CD4-positive, CD25-positive, alpha-beta regulatory T cell (primary cell): ENCODE measurements around the gene CCDC120. TPM values are rescaled to one million over a fixed set of nuclear protein-coding genes. Genes with fewer than 3 reads are reported as not detected.

Experiments
- ATAC-seq, 2 donors: fragments of 150-1000 bp; cut with Tn5 transposase; one replicate each; pipeline ENCODE4 v1.10.0; 2021; ENCODE audit warnings: low read depth in 2 of 2, moderate number of reproducible peaks in 2 of 2, moderate library complexity in 1 of 2
- DNase-seq, 3 donors: peaks; one replicate each; pipeline versions ENCODE4 v3.0.0 to v3.0.0-alpha.2; 2012 to 2022; ENCODE audit warnings: mixed read lengths in 1 of 3
- H3K27ac ChIP-seq: one replicate; pipeline ENCODE4 v1.7.0; 2013; ENCODE audit warnings: mild to moderate bottlenecking, low read length; ENCODE audit not compliant: insufficient read depth, poor library complexity, severe bottlenecking
- H3K27me3 ChIP-seq: one replicate; pipeline ENCODE4 v1.7.0; 2013; ENCODE audit warnings: low read length; ENCODE audit not compliant: control insufficient read depth, insufficient read depth
- H3K36me3 ChIP-seq: one replicate; pipeline ENCODE4 v1.7.0; 2013; ENCODE audit warnings: mild to moderate bottlenecking, low read length, moderate library complexity; ENCODE audit not compliant: control insufficient read depth, insufficient read depth
- H3K4me1 ChIP-seq: 2 replicates; pipeline ENCODE4 v1.7.0; 2013; ENCODE audit warnings: mild to moderate bottlenecking, low read length; ENCODE audit not compliant: insufficient read depth, control insufficient read depth, poor library complexity, severe bottlenecking
- H3K4me3 ChIP-seq: one replicate; pipeline ENCODE4 v1.7.0; 2013; ENCODE audit warnings: low read depth, mild to moderate bottlenecking, low read length, moderate library complexity
- H3K9me3 ChIP-seq, 2 experiments: 1 replicate in 1 of 2; 2 replicates in 1 of 2; pipeline ENCODE4 v1.7.0; 2013; ENCODE audit warnings: low read length in 2 of 2, mild to moderate bottlenecking in 1 of 2, moderate library complexity in 1 of 2; ENCODE audit not compliant: control insufficient read depth in 2 of 2
- H3K27ac Mint-ChIP-seq, 3 donors: one replicate each; pipeline ENCODE4 v1.8.0; 2020 to 2022; ENCODE audit warnings: mild to moderate bottlenecking in 3 of 3, mixed read lengths in 3 of 3, moderate library complexity in 2 of 3
- H3K27me3 Mint-ChIP-seq: one replicate; pipeline ENCODE4 v1.8.0; 2022; ENCODE audit warnings: mild to moderate bottlenecking, mixed read lengths
- H3K36me3 Mint-ChIP-seq: one replicate; pipeline ENCODE4 v1.8.0; 2020; ENCODE audit warnings: mixed read lengths
- H3K4me1 Mint-ChIP-seq, 4 donors: one replicate each; pipeline ENCODE4 v1.8.0; 2020 to 2022; ENCODE audit warnings: mixed read lengths in 4 of 4, mild to moderate bottlenecking in 1 of 4
- H3K4me3 Mint-ChIP-seq, 4 donors: one replicate each; pipeline ENCODE4 v1.8.0; 2020 to 2022; ENCODE audit warnings: mild to moderate bottlenecking in 4 of 4, mixed read lengths in 4 of 4, moderate library complexity in 3 of 4
- H3K9me3 Mint-ChIP-seq, 7 donors: one replicate each; pipeline ENCODE4 v1.8.0; 2020 to 2022; ENCODE audit warnings: mixed read lengths in 7 of 7, mild to moderate bottlenecking in 3 of 7, moderate library complexity in 2 of 7
- polyA plus RNA-seq, 4 donors: library from polyadenylated mRNA; unstranded; fragments of 300-500 nt; fragmentation: Illumina TruSeq; gene quantifications; one replicate each; pipeline ENCODE4 v1.2.3, GENCODE V29; 2021
- total RNA-seq: library from RNA; stranded (reverse); gene quantifications from one replicate; pipeline ENCODE4 v1.2.3, GENCODE V29; 2022

Gene CCDC120
- total and polyA plus RNA-seq, 5 donors from 2014 or later, result 0.13 to 10.2 (median 0.31) TPM

GRCh38 chrX:49054073-49054762, 4.6 kb upstream of the CCDC120 start:
- DNase-seq (no peak), ATAC-seq (no peak)
- Histone ChIP-seq H3K36me3 (no peaks in the 10 kb centered on the region), H3K4me1 (peaks cover 6% of the 10 kb centered on the region), H3K27me3 (no peaks in the 10 kb centered on the region), H3K9me3 (no peaks in the 10 kb centered on the region), H3K27ac (peak overlapping the region; percentile 81), H3K4me3 (peak overlapping the region; percentile 53)
- Mint-ChIP-seq H3K9me3 (peaks cover 0 to 1% (median 0%) of the 10 kb centered on the region in 7 donors), H3K27me3 (no peaks in the 10 kb centered on the region), H3K27ac (peak overlapping the region; percentile 89 to 92 (median 90)), H3K4me1 (peaks cover 0 to 26% (median 12%) of the 10 kb centered on the region in 4 donors), H3K4me3 (peak overlapping the region; percentile 54 to 93 (median 86)), H3K36me3 (peaks cover 3% of the 10 kb centered on the region)

DNA sequence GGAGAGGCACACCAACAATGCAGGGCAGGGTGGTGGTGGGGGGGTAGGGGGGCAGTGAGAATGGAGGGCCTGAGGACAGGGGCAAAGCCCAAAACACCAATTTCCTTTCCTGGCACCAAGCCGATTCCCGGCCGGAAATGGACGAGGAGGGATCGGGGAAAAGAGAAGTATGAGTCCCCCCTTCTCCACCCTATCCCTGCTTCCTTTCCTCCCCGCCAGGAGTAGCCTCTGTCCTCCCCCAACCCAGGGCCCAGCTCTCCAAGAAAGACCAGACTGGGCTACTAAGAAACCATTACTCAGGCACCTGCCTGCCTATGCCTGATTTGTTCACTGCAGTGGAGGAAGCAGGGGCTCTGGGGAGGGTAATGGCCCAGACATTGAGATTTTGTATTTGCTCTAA, 402 bp downstream of the CCDC120 start:
- Mint-ChIP-seq H3K36me3 (no peaks in the 10 kb centered on the region), H3K9me3 (peaks cover 0 to 2% (median 0%) of the 10 kb centered on the region in 7 donors), H3K27me3 (no peaks in the 10 kb centered on the region), H3K4me3 (no peak overlapping the region), H3K27ac (no peak overlapping the region), H3K4me1 (peaks cover 0 to 17% (median 6%) of the 10 kb centered on the region in 4 donors)
- H3K27me3 ChIP-seq, result no peaks in the 10 kb centered on the region
- H3K9me3 ChIP-seq, result no peaks in the 10 kb centered on the region
- H3K27ac ChIP-seq, result no peak overlapping the region
- H3K36me3 ChIP-seq, result no peaks in the 10 kb centered on the region
- H3K4me1 ChIP-seq, result peaks cover 1% of the 10 kb centered on the region
- H3K4me3 ChIP-seq, result no peak overlapping the region
- DNase-seq (no peak), ATAC-seq (no peak)

DNA sequence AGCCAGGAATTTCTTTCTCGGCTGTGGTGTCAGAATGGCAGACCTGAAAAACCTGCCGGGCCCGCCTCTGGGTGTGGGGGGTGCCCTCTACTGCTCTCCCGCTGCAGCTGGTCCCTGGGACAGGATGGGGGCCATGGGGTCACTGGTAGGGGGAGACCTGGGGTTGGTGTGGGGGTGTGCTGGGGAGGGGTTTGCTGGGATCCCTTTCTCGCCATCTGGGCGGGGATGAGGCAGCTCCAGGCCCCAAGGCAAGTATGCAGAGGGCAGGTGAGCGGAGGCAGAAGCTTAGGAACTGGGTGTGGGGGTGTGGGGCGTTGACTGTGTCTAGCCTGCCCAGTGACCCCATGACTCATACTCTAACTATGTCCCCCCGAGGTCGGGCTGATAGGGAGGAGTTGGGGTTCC, 884 bp downstream of the CCDC120 start:
- peaks cover 0 to 13% (median 4%) of the 10 kb centered on the region in 4 donors for H3K4me1 Mint-ChIP-seq
- Histone ChIP-seq H3K9me3 (no peaks in the 10 kb centered on the region), H3K36me3 (no peaks in the 10 kb centered on the region), H3K4me1 (no peaks in the 10 kb centered on the region), H3K27me3 (no peaks in the 10 kb centered on the region), H3K4me3 (no peak overlapping the region), H3K27ac (no peak overlapping the region)
- DNase-seq (no peak), ATAC-seq (no peak)
- no peaks in the 10 kb centered on the region for H3K27me3 Mint-ChIP-seq
- H3K9me3 Mint-ChIP-seq, result peaks cover 0 to 2% (median 0%) of the 10 kb centered on the region in 7 donors
- no peaks in the 10 kb centered on the region for H3K36me3 Mint-ChIP-seq
- H3K27ac Mint-ChIP-seq, result peak overlapping the region in 1 of 3 donors; percentile 14
- H3K4me3 Mint-ChIP-seq, result no peak overlapping the region

GRCh38 chrX:49060914-49061313, 2.1 kb downstream of the CCDC120 start:
- no peak overlapping the region for H3K27ac ChIP-seq
- ATAC-seq, result no peak
- no peaks in the 10 kb centered on the region for H3K9me3 ChIP-seq
- Mint-ChIP-seq H3K36me3 (no peaks in the 10 kb centered on the region), H3K4me1 (peaks cover 0 to 1% (median under 1%) of the 10 kb centered on the region in 4 donors), H3K27me3 (no peaks in the 10 kb centered on the region), H3K4me3 (no peak overlapping the region), H3K9me3 (peaks cover 0 to 2% (median 0%) of the 10 kb centered on the region in 7 donors), H3K27ac (peak overlapping the region in 1 of 3 donors; percentile 59)
- no peaks in the 10 kb centered on the region for H3K27me3 ChIP-seq
- H3K4me3 ChIP-seq, result no peak overlapping the region
- no peaks in the 10 kb centered on the region for H3K36me3 ChIP-seq
- no peaks in the 10 kb centered on the region for H3K4me1 ChIP-seq
- DNase-seq, result no peak

DNA sequence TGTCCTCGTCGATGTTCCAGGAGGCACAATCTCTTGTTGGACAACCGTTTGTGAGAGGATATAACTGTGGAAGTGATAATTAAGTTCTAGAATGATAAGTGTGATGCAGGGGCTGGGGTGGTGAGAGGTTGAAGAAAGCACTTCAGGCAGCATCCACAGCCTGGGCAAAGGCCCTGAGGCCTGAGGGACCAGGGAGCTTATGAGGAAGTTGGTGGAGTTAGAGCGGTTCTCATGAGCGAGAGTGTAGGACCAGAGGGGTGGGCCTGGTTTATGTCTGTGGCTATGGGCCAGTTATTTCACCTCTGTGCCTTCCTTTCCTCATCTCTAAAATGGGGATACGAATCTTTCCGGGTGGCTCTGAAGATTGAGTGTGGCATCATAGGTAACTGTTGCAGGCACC, 2.7 kb downstream of the CCDC120 start:
- ATAC-seq (no peak), DNase-seq (no peak)
- no peaks in the 10 kb centered on the region for H3K9me3 ChIP-seq
- no peak overlapping the region for H3K27ac ChIP-seq
- H3K36me3 ChIP-seq, result no peaks in the 10 kb centered on the region
- no peak overlapping the region for H3K27ac Mint-ChIP-seq
- no peaks in the 10 kb centered on the region for H3K36me3 Mint-ChIP-seq
- no peaks in the 10 kb centered on the region for H3K27me3 Mint-ChIP-seq
- no peaks in the 10 kb centered on the region for H3K4me1 ChIP-seq
- peaks cover 0 to under 1% (median 0%) of the 10 kb centered on the region in 4 donors for H3K4me1 Mint-ChIP-seq
- H3K27me3 ChIP-seq, result no peaks in the 10 kb centered on the region
- H3K4me3 Mint-ChIP-seq, result no peak overlapping the region
- peaks cover 0 to 2% (median 0%) of the 10 kb centered on the region in 7 donors for H3K9me3 Mint-ChIP-seq
- H3K4me3 ChIP-seq, result no peak overlapping the region

DNA sequence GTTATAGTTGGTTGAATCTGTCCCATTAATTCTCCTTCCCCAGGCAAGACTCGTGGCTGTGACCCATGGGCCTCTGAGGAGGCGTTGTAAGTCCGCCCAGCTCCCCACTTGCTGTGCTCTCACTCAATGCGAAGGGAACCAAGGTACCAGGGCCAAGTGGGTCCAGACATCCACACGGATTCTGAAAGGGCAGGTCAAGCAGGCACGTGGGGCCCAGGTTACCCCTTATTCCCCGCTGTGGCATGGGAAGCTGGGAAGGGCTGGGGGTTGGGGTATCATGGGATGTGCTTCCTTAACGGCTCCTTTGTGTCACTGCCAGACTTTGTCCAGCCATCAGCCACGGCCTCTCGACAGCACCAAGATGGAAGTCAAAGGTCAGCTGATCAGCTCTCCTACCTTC, 3.1 kb downstream of the CCDC120 start:
- no peak overlapping the region for H3K4me3 Mint-ChIP-seq
- H3K36me3 Mint-ChIP-seq, result no peaks in the 10 kb centered on the region
- DNase-seq (no peak), ATAC-seq (no peak)
- H3K27me3 Mint-ChIP-seq, result no peaks in the 10 kb centered on the region
- no peaks in the 10 kb centered on the region for H3K36me3 ChIP-seq
- H3K4me3 ChIP-seq, result no peak overlapping the region
- peaks cover 0 to 2% (median 0%) of the 10 kb centered on the region in 7 donors for H3K9me3 Mint-ChIP-seq
- H3K27ac Mint-ChIP-seq, result peak overlapping the region in 1 of 3 donors; percentile 79
- H3K27me3 ChIP-seq, result no peaks in the 10 kb centered on the region
- no peak overlapping the region for H3K27ac ChIP-seq
- no peaks in the 10 kb centered on the region for H3K9me3 ChIP-seq
- H3K4me1 Mint-ChIP-seq, result peaks cover 0 to 2% (median 0%) of the 10 kb centered on the region in 4 donors
- no peaks in the 10 kb centered on the region for H3K4me1 ChIP-seq

DNA sequence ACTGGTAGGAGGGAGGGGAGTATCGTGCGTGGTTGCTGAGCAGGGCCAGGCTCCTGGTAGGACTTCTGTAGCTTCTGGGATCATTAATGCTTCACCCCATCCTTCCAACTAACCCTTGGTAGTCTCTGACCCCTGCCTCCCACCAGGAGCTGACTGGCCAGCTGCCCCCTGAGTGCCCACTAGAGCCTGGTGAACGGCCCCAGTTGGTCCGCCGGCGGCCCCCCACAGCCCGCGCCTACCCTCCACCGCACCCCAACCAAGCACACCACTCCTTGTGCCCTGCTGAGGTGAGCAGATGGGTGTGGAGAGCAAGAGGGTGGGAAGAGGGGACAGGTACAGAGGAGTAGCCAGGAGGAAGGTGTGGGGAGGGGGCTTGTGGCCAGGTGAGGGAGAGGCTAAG, 4.9 kb downstream of the CCDC120 start:
- H3K4me3 ChIP-seq, result no peak overlapping the region
- Mint-ChIP-seq H3K27me3 (no peaks in the 10 kb centered on the region), H3K36me3 (no peaks in the 10 kb centered on the region), H3K4me3 (no peak overlapping the region), H3K27ac (no peak overlapping the region), H3K9me3 (peaks cover 0 to 2% (median 0%) of the 10 kb centered on the region in 7 donors), H3K4me1 (peaks cover 0 to 2% (median 0%) of the 10 kb centered on the region in 4 donors)
- H3K27ac ChIP-seq, result no peak overlapping the region
- ATAC-seq, result no peak
- no peaks in the 10 kb centered on the region for H3K4me1 ChIP-seq
- DNase-seq, result no peak
- no peaks in the 10 kb centered on the region for H3K9me3 ChIP-seq
- no peaks in the 10 kb centered on the region for H3K36me3 ChIP-seq
- H3K27me3 ChIP-seq, result no peaks in the 10 kb centered on the region

DNA sequence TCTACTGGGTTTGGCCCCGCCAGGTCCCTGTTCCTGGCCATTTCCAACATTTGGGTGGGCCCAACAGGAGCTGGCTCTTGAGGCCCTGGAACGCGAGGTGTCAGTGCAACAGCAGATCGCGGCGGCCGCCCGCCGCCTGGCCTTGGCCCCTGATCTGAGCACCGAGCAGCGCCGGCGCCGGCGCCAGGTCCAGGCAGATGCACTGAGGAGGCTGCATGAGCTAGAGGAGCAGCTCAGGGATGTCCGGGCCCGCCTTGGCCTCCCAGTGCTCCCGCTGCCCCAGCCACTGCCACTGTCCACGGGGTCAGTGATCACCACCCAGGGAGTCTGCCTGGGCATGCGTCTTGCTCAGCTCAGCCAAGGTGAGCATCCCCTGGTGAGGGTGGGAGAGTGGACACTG, 5.5 kb downstream of the CCDC120 start:
- no peak overlapping the region for H3K27ac ChIP-seq
- Mint-ChIP-seq H3K27ac (peak overlapping the region in 1 of 3 donors; percentile 94), H3K4me1 (peaks cover 0 to 2% (median 0%) of the 10 kb centered on the region in 4 donors), H3K9me3 (peaks cover 0 to 2% (median 0%) of the 10 kb centered on the region in 7 donors), H3K4me3 (no peak overlapping the region), H3K27me3 (no peaks in the 10 kb centered on the region), H3K36me3 (no peaks in the 10 kb centered on the region)
- DNase-seq, result no peak
- H3K4me1 ChIP-seq, result no peaks in the 10 kb centered on the region
- no peak for ATAC-seq
- H3K27me3 ChIP-seq, result no peaks in the 10 kb centered on the region
- no peaks in the 10 kb centered on the region for H3K9me3 ChIP-seq
- no peaks in the 10 kb centered on the region for H3K36me3 ChIP-seq
- no peak overlapping the region for H3K4me3 ChIP-seq
